Mammary epithelial cell (primary cell): Measurements from ENCODE around the gene HOXA3.

Experiments used
- CTCF ChIP-seq, 2 donors: IDR thresholded peaks in 1 of 2; conservative IDR thresholded peaks in 1 of 2; 2 replicates each; pipeline ENCODE4 v1.5.1; 2011 to 2012; ENCODE audit warnings: inconsistent platforms in 2 of 2, low read length in 2 of 2, mild to moderate bottlenecking in 2 of 2, control low read depth in 1 of 2, low read depth in 1 of 2; ENCODE audit not compliant: insufficient read depth in 1 of 2; ENCODE audit errors: extremely low read depth in 1 of 2
- EZH2 ChIP-seq: IDR thresholded peaks from 2 replicates; pipeline ENCODE4 v1.6.1; 2012; ENCODE audit warnings: low read length, inconsistent platforms, borderline replicate concordance

GRCh38 chr7:27171637-27172314 lies 19.4 kb upstream of the HOXA3 start:
- TF ChIP-seq CTCF (conservative IDR thresholded peaks at IDR 0.05 in 1 of 2, IDR thresholded peaks at IDR 0.05 in 1 of 2; ENCODE audit: extremely low read depth in 1 of 2, insufficient read depth in 1 of 2, low read depth in 1 of 2, low read length in 2 of 2): no peak
- TF ChIP-seq EZH2: no peak
